GM21526 (cell line): ENCODE results near the gene SYT2.
"Not testable (repeated sequence)": the region's sequence is repeated elsewhere in the genome, so short reads cannot be mapped to it uniquely, and the experiment has no call there.

Experiments used
- ATAC-seq: cut with Tn5 transposase; IDR thresholded peaks from one replicate; pipeline ENCODE4 v1.9.1; 2021; ENCODE audit warnings: moderate library complexity; ENCODE audit not compliant: unreplicated experiment, low FRiP score

SYT2 gene

DNA sequence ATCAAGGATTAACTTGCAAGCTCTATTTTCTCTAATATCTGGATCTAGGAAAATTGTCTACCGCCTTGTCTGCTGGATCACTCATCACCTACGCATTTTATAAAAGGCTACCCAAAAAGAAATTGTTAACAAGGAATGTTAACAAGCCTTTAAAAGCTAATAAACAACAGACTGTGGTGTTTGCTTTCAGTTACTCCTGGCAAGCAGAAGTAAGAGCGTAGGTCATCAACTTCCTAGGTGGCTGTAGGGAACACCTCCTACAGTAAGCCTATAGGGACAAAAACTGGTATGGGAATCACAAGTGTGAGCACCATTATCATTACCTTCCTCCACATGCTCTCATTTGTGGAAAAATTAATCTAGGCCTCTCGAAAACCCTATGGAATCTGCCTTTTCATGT lies 155.6 kb downstream of the SYT2 start:
- not testable (repeated sequence) for ATAC-seq

DNA sequence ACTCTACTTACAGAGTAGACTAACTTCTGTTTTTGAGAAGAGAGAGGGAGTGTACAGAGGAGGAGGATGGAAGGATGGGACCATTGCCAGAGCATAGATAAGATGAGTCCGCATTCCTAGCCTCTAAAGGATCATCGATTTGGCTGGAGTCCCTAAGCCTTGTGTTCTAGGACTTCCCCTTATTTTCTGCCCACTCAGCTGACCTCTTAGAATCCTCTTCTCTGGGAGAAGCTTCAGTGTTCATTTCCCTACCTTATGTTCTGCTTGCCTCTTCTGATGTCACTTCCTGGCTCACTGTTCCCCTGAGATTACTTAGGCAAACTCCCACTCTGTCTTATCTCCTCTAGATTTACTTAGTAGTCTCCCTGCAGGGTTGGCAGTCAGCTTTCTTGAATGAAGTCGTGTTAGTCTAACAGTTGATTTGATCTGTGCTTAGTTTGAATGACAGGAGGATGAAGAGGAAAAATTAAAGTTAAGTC lies 156.7 kb downstream of the SYT2 start:
- no peak for ATAC-seq

GRCh38 chr1:202553078-202553477 lies 157.2 kb downstream of the SYT2 start:
- ATAC-seq = not testable (repeated sequence)

GRCh38 chr1:202552615-202553014 lies 157.6 kb downstream of the SYT2 start:
- ATAC-seq = not testable (repeated sequence)

- ATAC-seq = no peak
Measured at GRCh38 chr1:202551683-202552082, 158.6 kb downstream of the SYT2 start.

GRCh38 chr1:202550088-202550487 lies 160.2 kb downstream of the SYT2 start:
- not testable (repeated sequence) for ATAC-seq

DNA sequence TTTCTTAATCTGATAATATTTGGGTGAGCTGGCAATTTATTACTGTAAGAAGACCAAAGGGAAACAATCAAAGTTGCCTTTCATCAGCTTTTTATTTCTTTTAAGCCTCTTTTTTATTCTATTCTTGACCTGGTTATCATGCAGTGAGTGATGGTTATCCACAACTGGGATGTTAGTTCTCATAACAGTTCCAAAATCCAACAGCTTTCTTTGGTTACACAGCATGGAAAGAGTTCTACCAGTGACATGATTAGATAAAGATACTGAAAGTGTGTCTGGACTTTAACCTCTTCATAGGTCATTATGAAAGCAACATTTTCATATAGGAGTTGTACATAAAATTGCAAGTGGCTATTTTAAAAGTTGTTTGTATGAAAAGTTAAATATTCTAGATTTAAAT lies 163.0 kb downstream of the SYT2 start:
- no peak for ATAC-seq

- peak; percentile 71 for ATAC-seq
Measured at GRCh38 chr1:202546796-202547195, 163.5 kb downstream of the SYT2 start.

DNA sequence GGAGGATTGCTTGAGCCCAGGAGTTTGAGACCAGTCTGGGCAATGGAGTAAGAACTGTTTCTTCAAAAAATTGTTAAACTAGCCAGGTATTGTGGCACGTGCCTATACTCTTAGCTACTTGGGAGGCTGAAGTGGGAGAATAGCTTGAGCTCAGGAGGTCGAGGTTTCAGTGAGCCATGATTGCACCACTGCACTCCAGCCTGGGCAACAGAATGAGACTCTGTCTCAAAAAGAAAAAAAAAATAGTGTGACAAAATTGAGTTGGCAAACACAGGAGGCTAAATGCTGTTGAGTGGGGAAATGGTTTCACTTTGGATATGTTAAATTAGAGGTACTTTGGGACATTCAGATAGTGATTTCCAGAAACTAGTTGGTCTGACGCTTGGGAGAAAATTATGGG lies 163.9 kb downstream of the SYT2 start:
- ATAC-seq = not testable (repeated sequence)

DNA sequence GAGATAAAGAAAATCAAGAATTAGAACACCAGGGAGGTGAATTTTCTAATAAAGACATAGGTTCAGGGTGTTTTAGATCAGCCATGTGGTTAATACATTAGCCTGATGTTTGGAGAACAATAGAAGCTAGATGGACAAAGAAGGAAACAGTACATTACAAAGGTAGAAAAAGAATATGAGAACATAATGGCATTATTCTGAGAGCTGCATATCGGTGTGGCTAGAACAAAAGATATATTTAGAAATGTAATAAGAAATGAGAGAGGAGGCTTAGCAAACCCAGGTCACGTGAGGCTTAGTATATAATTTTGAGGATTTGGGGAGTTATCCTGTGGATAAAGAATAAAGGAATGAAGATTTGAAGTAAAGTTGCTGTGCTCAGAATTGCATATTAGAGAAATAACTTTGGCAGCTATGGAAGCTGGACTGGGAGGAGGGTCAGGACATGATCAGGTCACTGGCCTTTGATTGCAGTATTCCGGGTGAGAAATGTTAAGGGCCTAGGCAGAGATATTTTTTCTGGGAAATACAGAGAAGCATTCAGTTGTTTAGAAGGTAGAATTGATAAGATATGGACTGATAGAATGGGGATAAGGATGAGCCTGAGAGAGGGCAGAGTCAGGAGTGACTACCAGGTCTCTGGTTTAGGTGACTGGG lies 164.5 kb downstream of the SYT2 start:
- ATAC-seq = not testable (repeated sequence)

DNA sequence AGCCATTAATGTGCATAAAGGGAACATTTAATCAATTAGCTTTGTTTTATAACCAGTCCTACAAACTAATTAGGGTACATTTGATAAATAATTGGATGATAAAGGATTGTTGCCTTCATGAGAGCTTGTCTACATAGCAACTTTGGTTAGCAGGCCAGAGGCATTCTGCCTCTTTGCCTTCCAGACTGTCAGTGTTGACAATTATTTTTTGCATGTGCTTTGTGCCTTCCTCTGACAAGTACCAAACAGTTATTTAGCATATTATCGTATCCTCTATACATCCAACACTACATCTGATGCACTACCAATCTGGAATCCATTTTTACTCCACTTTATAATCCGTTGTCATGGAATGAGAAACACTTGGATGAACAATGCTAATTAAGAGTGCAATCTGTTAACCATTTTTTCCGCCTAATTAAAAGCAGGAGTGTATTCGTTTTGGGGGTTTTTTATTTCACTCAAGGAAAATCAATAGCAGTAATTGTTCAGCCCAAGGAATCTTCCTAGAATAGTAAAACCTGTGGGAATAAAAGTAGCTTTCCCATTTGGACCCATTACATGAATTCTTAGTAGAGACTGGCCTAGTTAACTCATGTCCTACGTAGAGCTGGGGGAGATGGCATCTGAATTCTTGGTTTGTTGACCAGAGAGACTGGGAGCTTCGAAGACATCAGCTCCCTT lies 165.3 kb downstream of the SYT2 start:
- ATAC-seq = not testable (repeated sequence)

DNA sequence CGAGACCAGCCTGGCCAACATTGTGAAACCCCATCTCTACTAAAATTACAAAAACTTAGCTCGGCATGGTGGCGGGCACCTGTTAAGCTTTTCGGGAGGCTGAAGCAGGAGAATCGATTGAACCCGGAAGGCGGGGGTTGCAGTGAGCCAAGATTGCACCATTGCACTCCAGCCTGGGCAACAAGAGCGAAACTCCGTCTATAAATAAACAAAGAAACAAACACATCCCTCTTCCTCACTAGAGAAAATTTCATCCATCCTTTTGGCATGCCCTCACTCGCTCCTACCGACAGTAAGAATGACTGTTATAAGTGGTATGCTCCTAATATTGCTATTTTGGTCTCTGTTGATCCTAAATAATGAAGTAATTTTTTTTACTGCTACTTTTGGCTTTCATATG lies 166.7 kb downstream of the SYT2 start:
- not testable (repeated sequence) for ATAC-seq

DNA sequence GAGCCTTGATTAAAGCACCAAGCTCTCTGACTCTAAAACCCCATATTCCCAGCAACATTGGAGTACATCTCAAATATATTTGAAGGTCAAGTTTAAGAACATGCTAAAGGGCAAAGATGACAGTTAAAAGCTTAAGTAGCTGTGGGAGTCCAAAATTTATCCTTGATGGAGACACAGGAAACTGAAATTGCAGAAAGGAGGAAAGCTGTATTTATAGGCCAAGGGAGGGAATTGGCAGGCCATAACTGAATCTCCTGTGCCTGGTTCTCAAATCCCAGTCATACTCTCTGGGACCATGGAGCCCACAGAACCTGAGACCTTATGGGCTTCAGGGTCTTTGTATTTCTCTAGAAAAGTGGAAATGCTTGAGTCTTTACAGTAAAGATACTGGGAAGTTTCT lies 167.8 kb downstream of the SYT2 start:
- ATAC-seq = not testable (repeated sequence)

- not testable (repeated sequence) for ATAC-seq
Measured at GRCh38 chr1:202540858-202541257, 169.4 kb downstream of the SYT2 start.
